HepG2 (cell line): ENCODE measurements around the gene HDGF. TPM values are rescaled to one million over a fixed set of nuclear protein-coding genes. Genes with fewer than 3 reads are reported as not detected.

Experiments
- CC2D1A ChIP-seq: sonication (generic); formaldehyde crosslinking; IDR thresholded peaks from 2 replicates; pipeline ENCODE4 v1.8.1; 2023; ENCODE audit warnings: mild to moderate bottlenecking, missing genetic modification reagents
- ISL2 ChIP-seq: sonication (generic); formaldehyde crosslinking; IDR thresholded peaks from 2 replicates; pipeline ENCODE4 v1.5.0; 2020; ENCODE audit warnings: missing genetic modification reagents
- ZKSCAN8 ChIP-seq: IDR thresholded peaks from 2 replicates; pipeline ENCODE4 v1.6.1; 2016; ENCODE audit warnings: borderline replicate concordance, missing genetic modification reagents, missing compliant biosample characterization
- ZNF337 ChIP-seq: sonication (generic); formaldehyde crosslinking; IDR thresholded peaks from 2 replicates; pipeline ENCODE4 v1.5.1; 2020; ENCODE audit warnings: missing genetic modification reagents, low read depth, mild to moderate bottlenecking, borderline replicate concordance
- polyA plus RNA-seq, 8 experiments: library from polyadenylated mRNA; depleted of rRNA in 3 of 8; stranded (reverse) in 7 of 8; unstranded in 1 of 8; fragments of >200 nt; fragmentation: Illumina TruSeq in 4 of 8; extraction: Trizol in 4 of 8; gene quantifications; 2 replicates each; pipeline versions ENCODE4 v1.2.1 to v1.2.3, GENCODE V29; 2011 to 2016; ENCODE audit warnings: low read depth in 4 of 8, missing spikeins in 1 of 8, mixed read lengths in 1 of 8; ENCODE audit not compliant: insufficient read depth in 1 of 8
- total RNA-seq, 5 experiments: library from RNA; depleted of rRNA; stranded (reverse); fragments of >200 nt; fragmentation: Illumina TruSeq; extraction: Trizol; gene quantifications; 2 replicates each; pipeline ENCODE4 v1.2.3, GENCODE V29; 2016; ENCODE audit warnings: low read depth in 1 of 5
- TF ChIP-seq, protein P1 (sequence below): sonication (generic); formaldehyde crosslinking; IDR thresholded peaks from 2 replicates; pipeline ENCODE4 v1.4.0; 2020; ENCODE audit warnings: mild to moderate bottlenecking, missing genetic modification reagents
- TF ChIP-seq, protein P2 (sequence below): sonication (generic); formaldehyde crosslinking; IDR thresholded peaks from 2 replicates; pipeline ENCODE4 v1.4.0; 2020; ENCODE audit warnings: mild to moderate bottlenecking, missing genetic modification reagents
- TF ChIP-seq, protein P3 (sequence below): IDR thresholded peaks from 2 replicates; pipeline ENCODE4 v1.6.1; 2016; ENCODE audit warnings: low read depth
- TF ChIP-seq, protein P4 (sequence below): sonication (generic); formaldehyde crosslinking; IDR thresholded peaks from 2 replicates; pipeline ENCODE4 v1.8.0; 2023; ENCODE audit warnings: mild to moderate bottlenecking, missing genetic modification reagents
- TF ChIP-seq, protein P5 (sequence below): sonication (generic); formaldehyde crosslinking; IDR thresholded peaks from 2 replicates; pipeline ENCODE4 v1.8.1; 2023; ENCODE audit warnings: mild to moderate bottlenecking, missing genetic modification reagents

HDGF gene
- total and polyA plus RNA-seq, 2 of the 13 experiments (the other 11 are each of a cell fraction or from before 2014, with no cell fraction given) = 156 to 196 TPM

DNA sequence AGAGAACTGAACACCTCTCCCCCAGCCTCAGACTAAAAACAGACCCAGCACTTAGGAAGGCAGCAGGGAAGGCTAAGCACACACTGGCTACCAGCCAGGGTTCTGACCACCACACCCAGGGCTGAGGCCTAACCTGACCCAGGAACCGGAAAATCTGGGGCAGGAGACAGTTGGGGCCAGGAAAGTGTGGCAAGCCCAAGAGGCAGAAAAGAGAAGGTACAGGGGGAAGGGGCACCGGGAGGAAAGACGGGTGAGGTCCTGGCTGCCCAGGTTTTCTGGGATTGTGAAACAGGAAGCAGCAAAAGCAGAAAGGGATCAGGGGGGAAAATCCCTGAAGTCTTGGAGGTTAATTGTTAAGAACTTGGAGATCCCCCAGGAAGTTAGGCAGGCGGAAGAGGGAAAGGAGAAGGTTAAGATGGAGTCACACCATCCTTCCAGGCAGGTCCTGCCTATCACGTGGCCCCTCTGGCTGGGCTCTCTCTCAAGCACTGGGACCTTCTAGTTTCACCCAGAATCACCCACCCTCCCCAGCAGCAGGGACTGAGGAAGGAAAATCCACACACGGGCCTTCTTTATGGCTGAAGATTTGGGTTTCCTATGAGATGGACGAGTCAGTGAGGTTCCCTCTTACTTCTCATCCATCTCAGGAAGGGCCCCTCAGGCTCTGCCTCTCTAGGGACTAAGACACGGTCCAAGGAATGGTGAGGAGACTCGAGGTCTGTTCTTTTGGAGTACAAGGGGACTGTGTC, 2.6 kb downstream of the HDGF start (continued):
- TF ChIP-seq, protein P1, sequence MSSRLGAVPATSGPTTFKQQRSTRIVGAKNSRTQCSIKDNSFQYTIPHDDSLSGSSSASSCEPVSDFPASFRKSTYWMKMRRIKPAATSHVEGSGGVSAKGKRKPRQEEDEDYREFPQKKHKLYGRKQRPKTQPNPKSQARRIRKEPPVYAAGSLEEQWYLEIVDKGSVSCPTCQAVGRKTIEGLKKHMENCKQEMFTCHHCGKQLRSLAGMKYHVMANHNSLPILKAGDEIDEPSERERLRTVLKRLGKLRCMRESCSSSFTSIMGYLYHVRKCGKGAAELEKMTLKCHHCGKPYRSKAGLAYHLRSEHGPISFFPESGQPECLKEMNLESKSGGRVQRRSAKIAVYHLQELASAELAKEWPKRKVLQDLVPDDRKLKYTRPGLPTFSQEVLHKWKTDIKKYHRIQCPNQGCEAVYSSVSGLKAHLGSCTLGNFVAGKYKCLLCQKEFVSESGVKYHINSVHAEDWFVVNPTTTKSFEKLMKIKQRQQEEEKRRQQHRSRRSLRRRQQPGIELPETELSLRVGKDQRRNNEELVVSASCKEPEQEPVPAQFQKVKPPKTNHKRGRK (CRISPR knock-in tag) = no peak
- TF ChIP-seq, protein P2, sequence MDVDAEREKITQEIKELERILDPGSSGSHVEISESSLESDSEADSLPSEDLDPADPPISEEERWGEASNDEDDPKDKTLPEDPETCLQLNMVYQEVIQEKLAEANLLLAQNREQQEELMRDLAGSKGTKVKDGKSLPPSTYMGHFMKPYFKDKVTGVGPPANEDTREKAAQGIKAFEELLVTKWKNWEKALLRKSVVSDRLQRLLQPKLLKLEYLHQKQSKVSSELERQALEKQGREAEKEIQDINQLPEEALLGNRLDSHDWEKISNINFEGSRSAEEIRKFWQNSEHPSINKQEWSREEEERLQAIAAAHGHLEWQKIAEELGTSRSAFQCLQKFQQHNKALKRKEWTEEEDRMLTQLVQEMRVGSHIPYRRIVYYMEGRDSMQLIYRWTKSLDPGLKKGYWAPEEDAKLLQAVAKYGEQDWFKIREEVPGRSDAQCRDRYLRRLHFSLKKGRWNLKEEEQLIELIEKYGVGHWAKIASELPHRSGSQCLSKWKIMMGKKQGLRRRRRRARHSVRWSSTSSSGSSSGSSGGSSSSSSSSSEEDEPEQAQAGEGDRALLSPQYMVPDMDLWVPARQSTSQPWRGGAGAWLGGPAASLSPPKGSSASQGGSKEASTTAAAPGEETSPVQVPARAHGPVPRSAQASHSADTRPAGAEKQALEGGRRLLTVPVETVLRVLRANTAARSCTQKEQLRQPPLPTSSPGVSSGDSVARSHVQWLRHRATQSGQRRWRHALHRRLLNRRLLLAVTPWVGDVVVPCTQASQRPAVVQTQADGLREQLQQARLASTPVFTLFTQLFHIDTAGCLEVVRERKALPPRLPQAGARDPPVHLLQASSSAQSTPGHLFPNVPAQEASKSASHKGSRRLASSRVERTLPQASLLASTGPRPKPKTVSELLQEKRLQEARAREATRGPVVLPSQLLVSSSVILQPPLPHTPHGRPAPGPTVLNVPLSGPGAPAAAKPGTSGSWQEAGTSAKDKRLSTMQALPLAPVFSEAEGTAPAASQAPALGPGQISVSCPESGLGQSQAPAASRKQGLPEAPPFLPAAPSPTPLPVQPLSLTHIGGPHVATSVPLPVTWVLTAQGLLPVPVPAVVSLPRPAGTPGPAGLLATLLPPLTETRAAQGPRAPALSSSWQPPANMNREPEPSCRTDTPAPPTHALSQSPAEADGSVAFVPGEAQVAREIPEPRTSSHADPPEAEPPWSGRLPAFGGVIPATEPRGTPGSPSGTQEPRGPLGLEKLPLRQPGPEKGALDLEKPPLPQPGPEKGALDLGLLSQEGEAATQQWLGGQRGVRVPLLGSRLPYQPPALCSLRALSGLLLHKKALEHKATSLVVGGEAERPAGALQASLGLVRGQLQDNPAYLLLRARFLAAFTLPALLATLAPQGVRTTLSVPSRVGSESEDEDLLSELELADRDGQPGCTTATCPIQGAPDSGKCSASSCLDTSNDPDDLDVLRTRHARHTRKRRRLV (CRISPR knock-in tag) = no peak
- TF ChIP-seq ZNF337 (CRISPR knock-in tag) = no peak
- TF ChIP-seq, protein P3, sequence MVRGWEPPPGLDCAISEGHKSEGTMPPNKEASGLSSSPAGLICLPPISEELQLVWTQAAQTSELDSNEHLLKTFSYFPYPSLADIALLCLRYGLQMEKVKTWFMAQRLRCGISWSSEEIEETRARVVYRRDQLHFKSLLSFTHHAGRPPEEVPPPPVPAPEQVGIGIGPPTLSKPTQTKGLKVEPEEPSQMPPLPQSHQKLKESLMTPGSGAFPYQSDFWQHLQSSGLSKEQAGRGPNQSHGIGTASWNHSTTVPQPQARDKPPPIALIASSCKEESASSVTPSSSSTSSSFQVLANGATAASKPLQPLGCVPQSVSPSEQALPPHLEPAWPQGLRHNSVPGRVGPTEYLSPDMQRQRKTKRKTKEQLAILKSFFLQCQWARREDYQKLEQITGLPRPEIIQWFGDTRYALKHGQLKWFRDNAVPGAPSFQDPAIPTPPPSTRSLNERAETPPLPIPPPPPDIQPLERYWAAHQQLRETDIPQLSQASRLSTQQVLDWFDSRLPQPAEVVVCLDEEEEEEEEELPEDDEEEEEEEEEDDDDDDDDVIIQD (CRISPR knock-in tag) = no peak
- TF ChIP-seq, protein P4, sequence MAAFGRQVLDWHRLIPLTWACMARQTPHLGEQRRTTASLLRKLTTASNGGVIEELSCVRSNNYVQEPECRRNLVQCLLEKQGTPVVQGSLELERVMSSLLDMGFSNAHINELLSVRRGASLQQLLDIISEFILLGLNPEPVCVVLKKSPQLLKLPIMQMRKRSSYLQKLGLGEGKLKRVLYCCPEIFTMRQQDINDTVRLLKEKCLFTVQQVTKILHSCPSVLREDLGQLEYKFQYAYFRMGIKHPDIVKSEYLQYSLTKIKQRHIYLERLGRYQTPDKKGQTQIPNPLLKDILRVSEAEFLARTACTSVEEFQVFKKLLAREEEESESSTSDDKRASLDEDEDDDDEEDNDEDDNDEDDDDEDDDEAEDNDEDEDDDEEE = no peak
- no peak for TF ChIP-seq ZKSCAN8 (CRISPR knock-in tag)
- TF ChIP-seq CC2D1A (CRISPR knock-in tag) = no peak
- TF ChIP-seq, protein P5, sequence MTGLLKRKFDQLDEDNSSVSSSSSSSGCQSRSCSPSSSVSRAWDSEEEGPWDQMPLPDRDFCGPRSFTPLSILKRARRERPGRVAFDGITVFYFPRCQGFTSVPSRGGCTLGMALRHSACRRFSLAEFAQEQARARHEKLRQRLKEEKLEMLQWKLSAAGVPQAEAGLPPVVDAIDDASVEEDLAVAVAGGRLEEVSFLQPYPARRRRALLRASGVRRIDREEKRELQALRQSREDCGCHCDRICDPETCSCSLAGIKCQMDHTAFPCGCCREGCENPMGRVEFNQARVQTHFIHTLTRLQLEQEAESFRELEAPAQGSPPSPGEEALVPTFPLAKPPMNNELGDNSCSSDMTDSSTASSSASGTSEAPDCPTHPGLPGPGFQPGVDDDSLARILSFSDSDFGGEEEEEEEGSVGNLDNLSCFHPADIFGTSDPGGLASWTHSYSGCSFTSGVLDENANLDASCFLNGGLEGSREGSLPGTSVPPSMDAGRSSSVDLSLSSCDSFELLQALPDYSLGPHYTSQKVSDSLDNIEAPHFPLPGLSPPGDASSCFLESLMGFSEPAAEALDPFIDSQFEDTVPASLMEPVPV (CRISPR knock-in tag) = no peak
- no peak for TF ChIP-seq ISL2
